K562 (cell line): ENCODE results near the gene GGCT. TPM values are rescaled to one million over a fixed set of nuclear protein-coding genes. Genes with fewer than 3 reads are reported as not detected.

Source experiments
- ATAC-seq: fragments of 200-7000 bp; cut with Tn5 transposase; 3 replicates; pipeline ENCODE4 v1.9.1; 2020; ENCODE audit warnings: moderate library complexity
- BruUV-seq: library from RNA; stranded (reverse); fragments of 400-500 nt; replicated peaks from 2 replicates; lab custom pipeline; 2021; lab: Mats Ljungman, UMichigan
- CTCF ChIA-PET: fragments of 300-600 bp; formaldehyde crosslinking; extraction: SDS; loops from one replicate; lab custom pipeline; 2021; ENCODE audit warnings: low intra/inter-chr PET ratio; lab: Yijun Ruan, JAX
- POLR2A ChIA-PET: fragments of 300-600, 350-650 bp; sonication (Branson Sonifier 250); formaldehyde crosslinking; extraction: SDS; loops from one replicate; lab custom pipeline; 2021; ENCODE audit warnings: antibody characterized with exemption, inconsistent platforms; lab: Yijun Ruan, JAX
- DNase-seq, 4 experiments: peaks; one replicate each; pipeline versions ENCODE4 v3.0.0 to v3.0.0-alpha.2; 2011 to 2018; ENCODE audit warnings: low spot score in 3 of 4, mixed read lengths in 3 of 4; ENCODE audit errors: extremely low read depth in 1 of 4
- FAIRE-seq: peaks from 2 replicates; lab custom pipeline; 2011; peaks lifted over from hg19 to GRCh38; lab: Jason Lieb, UNC
- H2AFZ ChIP-seq: 2 replicates; pipeline ENCODE4 v1.6.0; 2011; ENCODE audit warnings: low read depth, low read length, control low read depth, inconsistent platforms
- H3K27ac ChIP-seq: fragments of 200-600 bp; 3 replicates; pipeline ENCODE4 v1.8.0; 2011; ENCODE audit warnings: low read depth, mild to moderate bottlenecking, control low read depth, inconsistent platforms, low read length, moderate library complexity, mixed read lengths; ENCODE audit errors: extremely low read depth
- H3K27me3 ChIP-seq, 2 experiments: fragments of 300-600 bp in 1 of 2; 2 replicates in 1 of 2; 3 replicates in 1 of 2; pipeline versions ENCODE4 v1.6.0 to v1.8.0; 2011; ENCODE audit warnings: inconsistent platforms in 2 of 2, low read length in 2 of 2, mild to moderate bottlenecking in 1 of 2, mixed read lengths in 1 of 2, moderate library complexity in 1 of 2; ENCODE audit not compliant: control insufficient read depth in 2 of 2, insufficient read depth in 2 of 2
- H3K36me3 ChIP-seq: fragments of 300-600 bp; 3 replicates; pipeline ENCODE4 v1.8.0; 2011; ENCODE audit warnings: mild to moderate bottlenecking, low read length, inconsistent platforms; ENCODE audit not compliant: control insufficient read depth, insufficient read depth
- H3K4me1 ChIP-seq, 2 experiments: fragments of 200-600 bp in 1 of 2; replicated peaks in 1 of 2; 2 replicates in 1 of 2; 3 replicates in 1 of 2; pipeline versions ENCODE4 v1.5.1 to v1.8.0; 2011; ENCODE audit warnings: inconsistent platforms in 2 of 2, low read length in 2 of 2, mild to moderate bottlenecking in 1 of 2, mixed read lengths in 1 of 2, moderate library complexity in 1 of 2; ENCODE audit not compliant: control insufficient read depth in 2 of 2, insufficient read depth in 2 of 2
- H3K4me2 ChIP-seq: 2 replicates; pipeline ENCODE4 v1.6.1; 2011; ENCODE audit warnings: low read length, control low read depth, inconsistent platforms, mixed read lengths; ENCODE audit not compliant: insufficient read depth
- H3K4me3 ChIP-seq: fragments of 200-600 bp; sonication (generic), shearing (Covaris generic); 2 replicates; pipeline ENCODE4 v1.5.1; 2016; ENCODE audit warnings: control low read depth, inconsistent platforms
- H3K79me2 ChIP-seq: fragments of 200-600 bp; 3 replicates; pipeline ENCODE4 v1.8.0; 2011; ENCODE audit warnings: low read length, inconsistent platforms; ENCODE audit not compliant: control insufficient read depth, insufficient read depth
- H3K9ac ChIP-seq, 2 experiments: 2 replicates each; pipeline versions ENCODE4 v1.6.0 to v1.6.1; 2011; ENCODE audit warnings: low read depth in 2 of 2, low read length in 2 of 2, control low read depth in 1 of 2, inconsistent platforms in 1 of 2, mild to moderate bottlenecking in 1 of 2, mixed read lengths in 1 of 2; ENCODE audit not compliant: insufficient read depth in 1 of 2
- H3K9me1 ChIP-seq: one replicate; pipeline ENCODE4 v1.6.0; 2011; ENCODE audit warnings: inconsistent platforms, mild to moderate bottlenecking, low read length, moderate library complexity; ENCODE audit not compliant: control insufficient read depth, insufficient read depth
- H3K9me3 ChIP-seq: replicated peaks from 2 replicates; pipeline ENCODE4 v1.5.1; 2011; ENCODE audit warnings: low read depth, low read length, inconsistent platforms; ENCODE audit not compliant: control insufficient read depth, insufficient read depth
- H4K20me1 ChIP-seq: replicated peaks from 2 replicates; pipeline ENCODE4 v1.6.1; 2011; ENCODE audit warnings: low read length, inconsistent platforms, mixed read lengths; ENCODE audit not compliant: control insufficient read depth, insufficient read depth
- CEBPG ChIP-seq, 3 experiments: fragments of 200-800 bp in 1 of 3; sonication (Bioruptor generic) in 1 of 3; sonication (generic) in 1 of 3; formaldehyde crosslinking in 1 of 3; IDR thresholded peaks in 2 of 3; conservative IDR thresholded peaks in 1 of 3; 2 replicates each; pipeline versions ENCODE4 v1.6.1 to v1.8.0; 2016 to 2022; ENCODE audit warnings: missing compliant biosample characterization in 2 of 3, missing genetic modification characterization in 2 of 3, mild to moderate bottlenecking in 1 of 3, missing genetic modification reagents in 1 of 3
- FOXK1 ChIP-seq: sonication (generic); formaldehyde crosslinking; IDR thresholded peaks from 2 replicates; pipeline ENCODE4 v1.8.0; 2022; ENCODE audit warnings: missing genetic modification reagents, mild to moderate bottlenecking, borderline replicate concordance
- MCM7 ChIP-seq, 2 experiments: fragments of 450-650 bp; IDR thresholded peaks; 2 replicates each; pipeline ENCODE4 v1.6.1; 2016 to 2018
- MEF2A ChIP-seq: IDR thresholded peaks from 2 replicates; pipeline ENCODE4 v1.6.1; 2011; ENCODE audit warnings: low read depth, mild to moderate bottlenecking, low read length, moderate library complexity; ENCODE audit not compliant: control insufficient read depth
- NCOA4 ChIP-seq: fragments of 450-650 bp; IDR thresholded peaks from 2 replicates; pipeline ENCODE4 v1.6.1; 2018; ENCODE audit warnings: mild to moderate bottlenecking; ENCODE audit not compliant: partially characterized antibody
- PCBP1 ChIP-seq: fragments of 200-400 bp; formaldehyde crosslinking; IDR thresholded peaks from 2 replicates; pipeline ENCODE4 v1.6.1; 2018; ENCODE audit warnings: mild to moderate bottlenecking, low read depth, low read length; ENCODE audit not compliant: poor library complexity, severe bottlenecking
- PHB ChIP-seq: fragments of 250-450 bp; sonication (Bioruptor Pico); IDR thresholded peaks from 2 replicates; pipeline ENCODE4 v1.5.0; 2021
- TOE1 ChIP-seq, 2 experiments: fragments of 450-650 bp in 1 of 2; sonication (generic) in 1 of 2; formaldehyde crosslinking in 1 of 2; IDR thresholded peaks; 2 replicates each; pipeline versions ENCODE4 v1.7.1 to v1.8.0; 2016 to 2022; ENCODE audit warnings: borderline replicate concordance in 2 of 2, mild to moderate bottlenecking in 2 of 2, antibody characterized with exemption in 1 of 2, inconsistent platforms in 1 of 2, low read depth in 1 of 2, missing genetic modification reagents in 1 of 2, moderate library complexity in 1 of 2
- ZBTB40 ChIP-seq, 2 experiments: fragments of 450-650 bp in 1 of 2; sonication (generic) in 1 of 2; formaldehyde crosslinking in 1 of 2; IDR thresholded peaks; 2 replicates each; pipeline versions ENCODE4 v1.7.1 to v1.9.0; 2016 to 2022; ENCODE audit warnings: inconsistent platforms in 1 of 2, mild to moderate bottlenecking in 1 of 2, missing genetic modification reagents in 1 of 2
- ZNF766 ChIP-seq: fragments of 200-800 bp; sonication (Bioruptor generic); conservative IDR thresholded peaks from 2 replicates; pipeline ENCODE4 v1.6.1; 2016; ENCODE audit warnings: missing genetic modification characterization, missing compliant biosample characterization
- WGBS: fragments of 100-300 bp; shearing (Covaris generic); methylation state at CpG from one replicate; pipeline ENCODE4 v1.1.6; 2016; ENCODE audit warnings: low coverage, mixed read lengths; ENCODE audit not compliant: insufficient coverage; ENCODE audit errors: missing lambda C conversion rate; 5-methylcytosine and 5-hydroxymethylcytosine counted together
- in situ Hi-C: fragments of 300-500 bp; cut with MboI; formaldehyde crosslinking; loops from 4 replicates; pipeline ENCODE4 v1.15.0; 2018; ENCODE audit warnings: inconsistent platforms, mixed read lengths
- intact Hi-C: fragments of 100-400 bp; cut with micrococcal nuclease; formaldehyde crosslinking; loops from 2 replicates; pipeline ENCODE4 v1.14.2; 2022
- polyA plus RNA-seq, 8 experiments: library from polyadenylated mRNA; depleted of rRNA in 4 of 8; stranded (reverse) in 5 of 8; unstranded in 3 of 8; fragments of >200 nt; fragmentation: Nextera tagmentation in 2 of 8; fragmentation: Illumina TruSeq in 1 of 8; extraction: Ambion mirVana in 2 of 8; extraction: Trizol in 1 of 8; gene quantifications; 2 replicates each; pipeline versions ENCODE4 v1.2.1 to v1.2.3, GENCODE V29; 2011 to 2014; ENCODE audit warnings: inconsistent platforms in 1 of 8, missing spikeins in 1 of 8
- total RNA-seq, 7 experiments: library from RNA; depleted of rRNA in 6 of 7; stranded (reverse); fragments of >200 nt in 6 of 7; fragmentation: Illumina TruSeq in 2 of 7; extraction: Trizol in 2 of 7; gene quantifications; 2 replicates each; pipeline versions ENCODE4 v1.2.1 to v1.2.3, GENCODE V29; 2011 to 2021; ENCODE audit warnings: low replicate concordance in 1 of 7
- TF ChIP-seq, protein P1 (sequence below): fragments of 450-650 bp; formaldehyde crosslinking; conservative IDR thresholded peaks from 2 replicates; pipeline ENCODE4 v1.4.0; 2022; ENCODE audit warnings: mild to moderate bottlenecking, missing genetic modification characterization

The GGCT gene
- total and polyA plus RNA-seq, 9 of the 15 experiments (the other 6 are each of a cell fraction or from before 2014, with no cell fraction given), result 79.0 to 349 (median 136) TPM

- Histone ChIP-seq H3K4me1 (peaks cover 0 to 4% of the 10 kb centered on the region in 2 experiments; a peak in 1 of 5 replicates), H3K79me2 (no peaks in the 10 kb centered on the region), H3K9me3 (no peaks in the 10 kb centered on the region), H3K27ac (no peak overlapping the region), H3K4me2 (no peak overlapping the region), H3K36me3 (0 out of 3 replicates have a peak, but pooled peaks cover 3% of the 10 kb centered on the region), H3K27me3 (no peaks in the 10 kb centered on the region), H3K9me1 (no peaks in the 10 kb centered on the region), H3K4me3 (no peak overlapping the region), H2AFZ (no peak overlapping the region), H3K9ac (no peak overlapping the region), H4K20me1 (no peaks in the 10 kb centered on the region)
- intact Hi-C loops, result no loop called here
- CTCF ChIA-PET, result no interaction called here
- BruUV-seq, result no TSS peak
- in situ Hi-C loops, result no loop called here
- POLR2A ChIA-PET, result interaction anchor here (0.6 to 1.2 kb wide), 3 partner anchors 14 to 25 kb away, joined by 3 read pairs; partner anchors contain the start of gene NOD1
- DNase-seq (no peak), FAIRE-seq (no peak), ATAC-seq (no peak)
- 68% methylated on average over 8 of the region's 8 CpGs for WGBS
- TF ChIP-seq CEBPG (CRISPR knock-in tag; IDR thresholded peaks at IDR 0.05) (no peak), CEBPG (tag; conservative IDR thresholded peaks at IDR 0.05 in 1 of 2, IDR thresholded peaks at IDR 0.05 in 1 of 2) (no peak), ZNF766 (CRISPR knock-in tag) (no peak), PHB (no peak), MEF2A (no peak), TOE1 (IDR thresholded peaks at IDR 0.05; ENCODE audit: borderline replicate concordance) (no peak), TOE1 (CRISPR knock-in tag; IDR thresholded peaks at IDR 0.05; ENCODE audit: borderline replicate concordance, low read depth) (no peak), MCM7 (IDR thresholded peaks at IDR 0.05) (no peak), ZBTB40 (IDR thresholded peaks at IDR 0.05) (no peak), ZBTB40 (CRISPR knock-in tag; IDR thresholded peaks at IDR 0.05) (no peak), PCBP1 (no peak), NCOA4 (no peak), FOXK1 (CRISPR knock-in tag) (no peak)
- TF ChIP-seq, protein P1, sequence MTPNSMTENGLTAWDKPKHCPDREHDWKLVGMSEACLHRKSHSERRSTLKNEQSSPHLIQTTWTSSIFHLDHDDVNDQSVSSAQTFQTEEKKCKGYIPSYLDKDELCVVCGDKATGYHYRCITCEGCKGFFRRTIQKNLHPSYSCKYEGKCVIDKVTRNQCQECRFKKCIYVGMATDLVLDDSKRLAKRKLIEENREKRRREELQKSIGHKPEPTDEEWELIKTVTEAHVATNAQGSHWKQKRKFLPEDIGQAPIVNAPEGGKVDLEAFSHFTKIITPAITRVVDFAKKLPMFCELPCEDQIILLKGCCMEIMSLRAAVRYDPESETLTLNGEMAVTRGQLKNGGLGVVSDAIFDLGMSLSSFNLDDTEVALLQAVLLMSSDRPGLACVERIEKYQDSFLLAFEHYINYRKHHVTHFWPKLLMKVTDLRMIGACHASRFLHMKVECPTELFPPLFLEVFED, result no peak
Observed at GRCh38 chr7:30453016-30453415, 51.6 kb downstream of the GGCT start.
